Uterus (tissue), 2 donors: ENCODE results near the gene BRMS1.

Experiments used
- CTCF ChIP-seq, 4 experiments: fragments of 200-600 bp in 2 of 4; fragments of 450-650 bp in 2 of 4; sonication (generic) in 2 of 4; IDR thresholded peaks; one replicate each; pipeline ENCODE4 v1.5.1; 2016 to 2019; ENCODE audit warnings: antibody characterized with exemption in 4 of 4, mild to moderate bottlenecking in 2 of 4, moderate library complexity in 1 of 4
- POLR2A ChIP-seq, 2 donors: fragments of 450-650 bp; IDR thresholded peaks; one replicate each; pipeline ENCODE4 v1.6.1; 2016; ENCODE audit warnings: antibody characterized with exemption in 2 of 2, mild to moderate bottlenecking in 1 of 2, moderate library complexity in 1 of 2

GRCh38 chr11:66359662-66360087 lies 14.8 kb upstream of the BRMS1 start:
- TF ChIP-seq POLR2A (IDR thresholded peaks at IDR 0.05) (no peak), CTCF (IDR thresholded peaks at IDR 0.05) (no peak)
